Nephron (organoid): ENCODE measurements around the gene GTF3C1.

Source experiments
- H3K27ac Mint-ChIP-seq, 3 experiments: 2 replicates each; pipeline ENCODE4 v1.8.0; 2020; ENCODE audit warnings: mixed read lengths in 3 of 3, mild to moderate bottlenecking in 2 of 3, moderate library complexity in 1 of 3
- H3K27me3 Mint-ChIP-seq: 2 replicates; pipeline ENCODE4 v1.8.0; 2021; ENCODE audit warnings: low read depth, mild to moderate bottlenecking, moderate library complexity, mixed read lengths
- H3K36me3 Mint-ChIP-seq: 2 replicates; pipeline ENCODE4 v1.8.0; 2020; ENCODE audit warnings: low read depth, mixed read lengths
- H3K4me1 Mint-ChIP-seq: 2 replicates; pipeline ENCODE4 v1.8.0; 2020; ENCODE audit warnings: mixed read lengths
- H3K4me3 Mint-ChIP-seq, 3 experiments: 2 replicates each; pipeline ENCODE4 v1.8.0; 2020; ENCODE audit warnings: mild to moderate bottlenecking in 3 of 3, mixed read lengths in 3 of 3, moderate library complexity in 2 of 3
- H3K9me3 Mint-ChIP-seq: 2 replicates; pipeline ENCODE4 v1.8.0; 2020; ENCODE audit warnings: mixed read lengths
- CTCF ChIP-seq, 3 experiments: fragments of 200-600 bp; sonication (generic); IDR thresholded peaks; one replicate each; pipeline ENCODE4 v1.5.0; 2021; ENCODE audit warnings: antibody characterized with exemption in 3 of 3; ENCODE audit not compliant: unreplicated experiment in 3 of 3

GTF3C1 gene

DNA sequence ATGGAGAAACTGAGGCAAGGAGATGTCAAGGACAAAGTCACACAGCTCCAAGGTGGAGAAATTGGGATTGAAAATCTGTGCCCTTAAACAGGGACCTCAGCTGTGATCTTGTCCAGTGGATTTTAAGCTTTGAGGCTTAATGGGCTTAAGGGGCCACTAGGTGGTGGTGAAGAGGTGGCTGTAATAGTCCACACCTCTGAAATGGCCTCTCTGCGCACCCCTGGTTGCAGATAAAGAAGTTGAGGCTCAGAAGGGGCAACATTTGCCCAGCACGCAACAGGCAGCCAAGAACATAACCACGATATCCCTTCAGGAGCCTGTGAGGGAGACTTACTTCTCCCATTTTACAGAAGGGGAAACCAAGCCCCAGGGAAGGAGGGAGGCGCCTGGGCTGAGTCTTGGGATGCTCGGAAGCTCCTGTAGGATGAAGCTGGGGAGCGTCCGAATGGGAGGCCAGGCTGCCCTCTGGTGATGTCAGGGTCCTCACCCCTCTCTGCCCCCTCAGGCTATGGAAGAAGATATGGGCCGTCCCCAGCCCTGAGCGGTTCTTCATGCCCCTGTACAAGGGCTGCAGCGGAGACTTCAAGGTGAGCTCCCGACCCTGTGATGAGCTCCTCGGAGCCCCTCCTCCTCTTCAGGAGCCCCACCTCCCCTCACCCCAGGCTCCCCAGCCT, 104.1 kb downstream of the GTF3C1 start:
- TF ChIP-seq CTCF (IDR thresholded peaks at IDR 0.05; ENCODE audit: unreplicated experiment in 3 of 3) = no peak
- no peaks in the 10 kb centered on the region for H3K36me3 Mint-ChIP-seq
- no peak overlapping the region for H3K27ac Mint-ChIP-seq
- H3K4me1 Mint-ChIP-seq = peaks cover 12% of the 10 kb centered on the region
- H3K9me3 Mint-ChIP-seq = peaks cover 10% of the 10 kb centered on the region
- no peak overlapping the region for H3K4me3 Mint-ChIP-seq
- peaks cover 22% of the 10 kb centered on the region for H3K27me3 Mint-ChIP-seq

GRCh38 chr16:27444470-27444869, 105.2 kb downstream of the GTF3C1 start:
- Mint-ChIP-seq H3K4me3 (no peak overlapping the region), H3K36me3 (no peaks in the 10 kb centered on the region), H3K9me3 (peaks cover 10% of the 10 kb centered on the region), H3K27ac (no peak overlapping the region), H3K27me3 (peaks cover 10% of the 10 kb centered on the region), H3K4me1 (peaks cover under 1% of the 10 kb centered on the region)
- TF ChIP-seq CTCF (IDR thresholded peaks at IDR 0.05; ENCODE audit: unreplicated experiment in 3 of 3) = no peak

DNA sequence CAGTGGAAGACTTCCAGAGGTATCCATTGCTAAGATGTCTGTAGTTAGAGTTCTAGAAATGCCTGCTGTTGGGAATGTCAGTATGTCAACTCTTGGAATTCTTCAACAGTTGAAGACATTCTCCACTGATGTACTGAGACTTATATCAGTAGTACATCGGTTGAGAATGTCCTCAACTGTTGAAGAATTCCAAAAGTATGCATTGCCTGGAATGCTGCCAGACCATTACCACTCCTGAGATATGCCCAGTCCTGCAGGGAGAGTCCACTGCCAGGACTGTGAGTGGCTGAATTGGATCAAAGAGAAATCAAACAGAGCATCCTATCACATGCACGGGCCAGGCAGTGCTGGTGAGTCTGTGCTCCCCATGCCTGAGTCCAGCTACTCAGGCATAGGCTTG, 105.7 kb downstream of the GTF3C1 start:
- no peak for TF ChIP-seq CTCF (IDR thresholded peaks at IDR 0.05; ENCODE audit: unreplicated experiment in 3 of 3)
- Mint-ChIP-seq H3K4me3 (no peak overlapping the region), H3K9me3 (peaks cover 10% of the 10 kb centered on the region), H3K27ac (no peak overlapping the region), H3K27me3 (peaks cover 9% of the 10 kb centered on the region), H3K36me3 (no peaks in the 10 kb centered on the region), H3K4me1 (no peaks in the 10 kb centered on the region)

GRCh38 chr16:27441998-27442397, 107.7 kb downstream of the GTF3C1 start:
- TF ChIP-seq CTCF (IDR thresholded peaks at IDR 0.05; ENCODE audit: unreplicated experiment in 3 of 3) = no peak
- Mint-ChIP-seq H3K9me3 (peaks cover 8% of the 10 kb centered on the region), H3K27me3 (peaks cover 10% of the 10 kb centered on the region), H3K4me1 (no peaks in the 10 kb centered on the region), H3K27ac (no peak overlapping the region), H3K4me3 (no peak overlapping the region), H3K36me3 (no peaks in the 10 kb centered on the region)

DNA sequence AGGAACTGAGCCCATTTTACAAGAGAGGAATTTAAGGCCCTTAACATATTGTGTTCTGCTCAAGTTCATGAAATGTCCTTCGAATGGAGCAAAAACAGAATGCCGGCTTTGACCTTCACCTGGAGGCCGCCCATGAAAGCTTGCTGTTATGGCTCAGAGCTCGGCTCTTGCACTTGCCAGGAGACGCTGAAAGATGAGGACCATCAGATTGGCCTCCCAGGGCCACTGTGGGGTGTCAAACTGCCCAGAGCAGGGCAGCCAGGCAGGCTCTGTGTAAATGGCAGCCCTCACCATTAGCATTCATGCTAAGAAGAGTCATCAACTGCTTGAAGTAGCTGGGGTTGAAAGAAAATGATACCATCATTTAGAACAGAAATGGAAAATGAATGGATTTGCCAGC, 108.4 kb downstream of the GTF3C1 start:
- Mint-ChIP-seq H3K9me3 (peaks cover 8% of the 10 kb centered on the region), H3K27me3 (peaks cover 11% of the 10 kb centered on the region), H3K4me3 (no peak overlapping the region), H3K27ac (no peak overlapping the region), H3K36me3 (no peaks in the 10 kb centered on the region), H3K4me1 (no peaks in the 10 kb centered on the region)
- TF ChIP-seq CTCF (IDR thresholded peaks at IDR 0.05; ENCODE audit: unreplicated experiment in 3 of 3) = no peak
